Osteocyte (in vitro differentiated cells): Measurements from ENCODE around the gene VPS13D. TPM values are rescaled to one million over a fixed set of nuclear protein-coding genes. Genes with fewer than 3 reads are reported as not detected.

ENCODE experiments used
- DNase-seq: peaks from one replicate; pipeline ENCODE4 v3.0.0; 2021; ENCODE audit warnings: mixed read lengths; ENCODE audit not compliant: unreplicated experiment; ENCODE audit errors: extremely low spot score
- H3K27ac Mint-ChIP-seq: one replicate; pipeline ENCODE4 v1.8.0; 2021; ENCODE audit warnings: mild to moderate bottlenecking, mixed read lengths; ENCODE audit not compliant: unreplicated experiment
- H3K27me3 Mint-ChIP-seq: one replicate; pipeline ENCODE4 v1.8.0; 2021; ENCODE audit warnings: mixed read lengths; ENCODE audit not compliant: unreplicated experiment
- H3K36me3 Mint-ChIP-seq: one replicate; pipeline ENCODE4 v1.8.0; 2021; ENCODE audit warnings: mixed read lengths; ENCODE audit not compliant: unreplicated experiment
- H3K4me1 Mint-ChIP-seq: one replicate; pipeline ENCODE4 v1.8.0; 2021; ENCODE audit warnings: mixed read lengths; ENCODE audit not compliant: unreplicated experiment
- H3K4me3 Mint-ChIP-seq: one replicate; pipeline ENCODE4 v1.8.0; 2021; ENCODE audit warnings: mild to moderate bottlenecking, moderate library complexity, mixed read lengths; ENCODE audit not compliant: unreplicated experiment
- H3K9me3 Mint-ChIP-seq: one replicate; pipeline ENCODE4 v1.8.0; 2021; ENCODE audit warnings: mixed read lengths; ENCODE audit not compliant: unreplicated experiment
- total RNA-seq: library from RNA; stranded (reverse); gene quantifications from 2 replicates; pipeline ENCODE4 v1.2.1, GENCODE V29; 2021
- TF ChIP-seq, protein P1 (sequence below): fragments of 200-600 bp; sonication (generic); IDR thresholded peaks from 2 replicates; pipeline ENCODE4 v1.5.0; 2021; ENCODE audit warnings: antibody characterized with exemption, mild to moderate bottlenecking, moderate library complexity

Gene VPS13D
- total RNA-seq, 1 donor from 2014 or later, result 41.1 TPM

- Mint-ChIP-seq H3K4me3 (no peak overlapping the region), H3K36me3 (peaks cover 2% of the 10 kb centered on the region), H3K4me1 (peaks cover 23% of the 10 kb centered on the region), H3K9me3 (no peaks in the 10 kb centered on the region), H3K27ac (no peak overlapping the region), H3K27me3 (no peaks in the 10 kb centered on the region)
- DNase-seq, result no peak
- TF ChIP-seq, protein P1, sequence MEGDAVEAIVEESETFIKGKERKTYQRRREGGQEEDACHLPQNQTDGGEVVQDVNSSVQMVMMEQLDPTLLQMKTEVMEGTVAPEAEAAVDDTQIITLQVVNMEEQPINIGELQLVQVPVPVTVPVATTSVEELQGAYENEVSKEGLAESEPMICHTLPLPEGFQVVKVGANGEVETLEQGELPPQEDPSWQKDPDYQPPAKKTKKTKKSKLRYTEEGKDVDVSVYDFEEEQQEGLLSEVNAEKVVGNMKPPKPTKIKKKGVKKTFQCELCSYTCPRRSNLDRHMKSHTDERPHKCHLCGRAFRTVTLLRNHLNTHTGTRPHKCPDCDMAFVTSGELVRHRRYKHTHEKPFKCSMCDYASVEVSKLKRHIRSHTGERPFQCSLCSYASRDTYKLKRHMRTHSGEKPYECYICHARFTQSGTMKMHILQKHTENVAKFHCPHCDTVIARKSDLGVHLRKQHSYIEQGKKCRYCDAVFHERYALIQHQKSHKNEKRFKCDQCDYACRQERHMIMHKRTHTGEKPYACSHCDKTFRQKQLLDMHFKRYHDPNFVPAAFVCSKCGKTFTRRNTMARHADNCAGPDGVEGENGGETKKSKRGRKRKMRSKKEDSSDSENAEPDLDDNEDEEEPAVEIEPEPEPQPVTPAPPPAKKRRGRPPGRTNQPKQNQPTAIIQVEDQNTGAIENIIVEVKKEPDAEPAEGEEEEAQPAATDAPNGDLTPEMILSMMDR, result no peak
Observed at GRCh38 chr1:12204140-12204539, 25.7 kb upstream of the VPS13D start.

DNA sequence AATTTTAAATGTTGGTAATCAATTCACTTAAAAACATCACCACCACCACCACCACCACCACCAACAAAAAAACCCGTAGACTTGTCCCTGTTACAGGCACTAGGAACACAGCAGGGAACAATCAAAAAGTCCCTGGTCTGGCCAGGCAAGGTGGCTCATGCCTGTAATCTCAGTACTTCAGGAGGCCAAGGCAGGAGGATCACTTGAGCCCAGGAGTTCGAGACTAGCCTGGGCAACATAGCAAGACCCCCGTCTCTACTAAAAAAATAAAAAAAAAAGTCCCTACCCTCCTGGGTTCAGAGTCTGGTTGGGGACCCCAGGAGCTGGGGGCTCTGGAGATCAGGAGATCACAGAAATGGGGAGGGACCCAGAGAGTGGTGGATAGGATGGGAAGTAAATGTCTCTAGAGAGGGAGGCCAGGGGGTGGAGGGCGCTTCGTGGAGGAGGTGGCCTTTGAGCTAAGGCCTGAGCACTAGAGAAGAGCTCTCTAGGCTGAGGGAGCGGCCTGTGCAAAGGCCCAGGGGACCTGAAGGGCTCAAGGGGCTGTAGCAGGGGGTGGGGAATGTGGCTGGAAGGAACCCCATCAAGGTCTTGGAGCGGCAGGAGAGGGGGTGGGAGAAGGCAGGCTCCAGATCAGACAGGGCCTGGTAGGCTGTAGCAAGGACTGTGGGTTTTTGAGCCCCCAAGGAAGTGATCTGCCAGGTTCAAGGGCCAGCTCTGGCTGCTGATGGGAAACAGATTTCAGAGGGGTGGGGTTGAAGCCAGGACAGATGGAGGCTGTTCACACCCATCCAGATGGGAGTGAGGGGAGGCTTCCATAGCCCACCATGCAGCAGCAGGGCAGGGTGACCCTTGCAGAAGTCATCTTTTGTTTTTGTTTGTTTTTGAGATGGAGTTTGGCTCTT is 24.8 kb upstream of the VPS13D start:
- H3K27me3 Mint-ChIP-seq, result no peaks in the 10 kb centered on the region
- H3K4me3 Mint-ChIP-seq, result no peak overlapping the region
- TF ChIP-seq, protein P1, result no peak
- no peak for DNase-seq
- H3K36me3 Mint-ChIP-seq, result peaks cover 2% of the 10 kb centered on the region
- H3K27ac Mint-ChIP-seq, result no peak overlapping the region
- peaks cover 20% of the 10 kb centered on the region for H3K4me1 Mint-ChIP-seq
- no peaks in the 10 kb centered on the region for H3K9me3 Mint-ChIP-seq

DNA sequence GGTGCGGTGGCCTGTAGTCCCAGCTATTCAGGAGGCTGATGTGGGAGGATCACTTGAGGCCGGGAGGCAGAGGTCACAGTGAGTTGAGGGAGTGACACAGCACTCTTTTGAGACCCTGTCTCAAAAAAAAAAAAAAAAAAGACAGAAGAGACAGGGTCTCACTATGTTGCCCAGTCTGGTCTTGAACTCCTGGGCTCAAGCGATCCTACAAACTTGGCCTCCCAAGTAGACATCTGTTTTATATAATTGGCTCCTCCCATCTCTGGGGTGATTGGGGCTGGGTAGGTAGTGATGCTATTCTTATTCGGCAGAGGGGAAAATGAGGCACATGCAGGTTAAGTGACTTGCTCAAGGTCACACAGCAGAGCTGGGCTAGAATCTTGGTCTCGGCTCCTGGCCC is 23.6 kb upstream of the VPS13D start:
- TF ChIP-seq, protein P1, result no peak
- DNase-seq, result no peak
- Mint-ChIP-seq H3K4me3 (no peak overlapping the region), H3K27ac (no peak overlapping the region), H3K27me3 (peaks cover 5% of the 10 kb centered on the region), H3K4me1 (peaks cover 20% of the 10 kb centered on the region), H3K36me3 (peaks cover 2% of the 10 kb centered on the region), H3K9me3 (no peaks in the 10 kb centered on the region)

GRCh38 chr1:12206792-12207424 is 22.9 kb upstream of the VPS13D start:
- TF ChIP-seq, protein P1, result no peak
- DNase-seq, result no peak
- Mint-ChIP-seq H3K9me3 (no peaks in the 10 kb centered on the region), H3K36me3 (peaks cover 2% of the 10 kb centered on the region), H3K27ac (no peak overlapping the region), H3K4me3 (no peak overlapping the region), H3K27me3 (peaks cover 8% of the 10 kb centered on the region), H3K4me1 (peaks cover 20% of the 10 kb centered on the region)

DNA sequence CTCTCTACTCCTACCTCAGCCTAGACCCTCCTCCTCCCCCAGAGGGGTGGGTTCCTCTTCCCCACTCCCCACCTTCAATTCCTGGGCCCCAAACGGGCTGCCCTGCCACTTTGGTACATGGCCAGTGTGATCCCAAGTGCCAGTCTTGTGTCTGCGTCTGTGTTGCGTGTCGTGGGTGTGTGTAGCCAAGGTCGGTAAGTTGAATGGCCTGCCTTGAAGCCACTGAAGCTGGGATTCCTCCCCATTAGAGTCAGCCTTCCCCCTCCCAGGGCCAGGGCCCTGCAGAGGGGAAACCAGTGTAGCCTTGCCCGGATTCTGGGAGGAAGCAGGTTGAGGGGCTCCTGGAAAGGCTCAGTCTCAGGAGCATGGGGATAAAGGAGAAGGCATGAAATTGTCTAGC is 21.6 kb upstream of the VPS13D start:
- no peaks in the 10 kb centered on the region for H3K9me3 Mint-ChIP-seq
- no peak overlapping the region for H3K4me3 Mint-ChIP-seq
- H3K27me3 Mint-ChIP-seq, result peaks cover 18% of the 10 kb centered on the region
- peaks cover 20% of the 10 kb centered on the region for H3K4me1 Mint-ChIP-seq
- peaks cover 2% of the 10 kb centered on the region for H3K36me3 Mint-ChIP-seq
- no peak overlapping the region for H3K27ac Mint-ChIP-seq
- TF ChIP-seq, protein P1, result no peak
- no peak for DNase-seq
